Forelimb muscle (tissue), 1 donor: Measurements from ENCODE around the gene YKT6. TPM values are rescaled to one million over a fixed set of nuclear protein-coding genes. Genes with fewer than 3 reads are reported as not detected.
"Not testable (repeated sequence)": the region's sequence is repeated elsewhere in the genome, so short reads cannot be mapped to it uniquely, and the experiment has no call there.

Source experiments
- DNase-seq: peaks from one replicate; pipeline ENCODE4 v3.0.0-alpha.2; 2013; ENCODE audit warnings: low read depth
- polyA plus RNA-seq: library from polyadenylated mRNA; unstranded; fragments of 120-200 nt; gene quantifications from one replicate; pipeline ENCODE4 v1.2.1, GENCODE V29; 2013; ENCODE audit not compliant: insufficient read length

YKT6 gene
- polyA plus RNA-seq, 1 donor: 74.5 TPM

DNA sequence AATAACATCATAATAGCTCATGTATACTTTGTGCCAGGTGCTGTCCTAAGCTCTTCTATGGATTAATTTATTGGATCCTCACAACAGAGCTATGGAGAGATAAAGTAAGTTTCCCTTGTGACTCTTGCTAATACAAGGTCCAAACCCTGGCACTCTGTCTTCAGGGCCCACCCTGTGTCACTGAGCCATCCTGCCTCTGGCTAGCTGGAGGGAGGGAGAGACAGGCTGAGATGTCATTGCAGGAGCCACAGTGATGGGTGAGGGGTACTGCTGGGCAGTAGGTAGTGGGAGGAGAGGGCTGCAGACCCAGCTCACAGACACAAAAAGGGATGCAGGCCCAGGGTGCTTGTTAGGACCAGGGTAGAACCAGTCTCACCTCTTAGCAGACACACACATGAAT, 28.4 kb upstream of the YKT6 start:
- DNase-seq: no peak

DNA sequence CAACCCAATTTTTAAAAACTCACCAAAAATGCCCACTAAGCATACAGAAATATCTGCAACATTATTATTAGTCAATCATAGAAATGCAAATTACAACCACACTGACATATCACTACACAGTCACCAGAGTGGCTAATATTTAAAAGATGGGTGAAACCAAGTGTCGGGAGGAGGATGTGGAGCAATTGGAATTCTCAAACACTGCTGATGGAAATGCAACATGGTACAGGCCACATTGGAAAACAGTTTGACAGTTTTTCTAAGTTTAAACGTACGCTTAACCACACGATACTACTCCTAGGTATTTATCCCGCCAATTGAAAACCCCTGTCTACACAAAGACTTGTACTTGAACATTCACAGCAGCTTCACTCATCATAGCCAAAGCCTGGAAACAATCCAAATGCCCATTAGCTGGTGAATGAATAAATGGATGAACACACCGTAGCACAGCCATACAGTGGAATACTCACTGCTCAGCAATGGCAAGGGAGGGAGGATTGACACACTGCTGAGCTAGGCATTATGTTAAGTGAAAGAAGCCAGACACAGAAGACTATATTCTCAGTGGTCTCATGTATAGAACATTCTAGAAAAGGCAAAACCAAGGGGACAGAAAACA, 27.9 kb upstream of the YKT6 start:
- DNase-seq: no peak

DNA sequence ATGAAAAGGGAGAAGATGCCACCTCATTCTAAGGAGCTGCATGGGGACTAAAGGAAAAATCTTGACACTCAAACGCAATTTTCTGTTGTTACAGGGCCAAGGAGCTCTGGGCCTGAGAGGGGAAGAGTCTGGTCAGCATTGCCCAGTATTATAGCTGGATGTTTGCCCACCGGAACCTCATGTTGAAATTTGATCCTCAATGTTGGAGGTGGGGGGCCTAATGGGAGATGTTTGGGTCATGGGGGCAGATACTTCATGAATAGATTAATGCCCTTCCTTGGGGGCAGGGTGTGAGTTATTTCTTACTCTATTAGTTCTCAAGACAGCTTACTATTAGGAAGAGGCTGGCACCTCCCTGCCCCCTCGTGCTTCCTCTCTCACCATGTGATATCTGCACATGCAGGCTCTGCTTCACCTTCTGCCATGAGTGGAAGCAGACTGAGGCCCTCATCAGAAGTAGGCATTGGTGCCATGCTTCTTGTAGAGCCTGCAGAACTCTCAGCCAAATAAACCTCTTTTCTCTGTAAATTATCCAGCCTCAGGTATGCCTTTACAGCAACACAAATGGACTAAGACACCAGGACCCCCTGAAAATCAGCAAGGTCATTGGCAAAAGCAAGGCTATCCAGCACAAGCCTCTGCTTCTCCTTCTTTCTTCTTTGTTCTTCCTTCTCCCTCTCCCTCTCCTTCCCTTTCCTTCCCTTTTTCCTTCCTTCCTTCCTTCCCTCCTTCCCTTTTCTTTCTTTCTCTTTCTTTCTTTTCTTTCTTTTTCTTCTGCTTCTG, 26.7 kb upstream of the YKT6 start:
- DNase-seq: no peak

DNA sequence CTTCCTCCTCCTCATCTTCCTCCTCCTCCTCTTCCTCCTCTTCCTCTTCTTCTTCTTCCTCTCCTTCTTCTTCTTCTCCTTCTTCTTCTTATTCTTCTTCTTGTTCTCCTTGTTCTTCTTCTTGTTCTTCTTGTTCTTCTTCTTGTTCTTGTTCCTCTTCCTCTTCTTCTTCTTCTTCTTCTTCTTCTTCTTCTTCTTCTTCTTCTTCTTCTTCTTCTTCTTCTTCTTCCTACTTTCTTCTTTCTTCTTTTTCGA, 26.2 kb upstream of the YKT6 start:
- not testable (repeated sequence) for DNase-seq

DNA sequence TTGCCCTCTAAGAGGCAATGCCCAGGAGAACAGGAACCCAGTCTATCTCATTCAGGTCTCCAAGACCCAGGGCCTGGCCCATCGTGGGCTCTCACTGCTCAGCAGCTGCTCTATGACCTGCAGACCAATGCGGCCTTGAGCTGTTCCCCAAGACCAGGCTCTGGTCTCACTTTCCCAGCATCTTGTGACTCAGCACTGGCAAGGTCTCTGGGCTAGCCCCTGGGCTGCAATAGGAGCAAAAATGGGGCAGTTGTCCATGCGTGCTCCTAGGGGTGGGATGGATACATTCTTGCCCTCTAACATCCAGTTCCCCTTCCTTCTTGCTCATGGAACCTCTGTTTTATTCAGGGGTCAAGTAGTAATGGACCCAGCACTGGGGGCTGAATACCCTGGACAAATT, 25.0 kb upstream of the YKT6 start:
- DNase-seq: no peak

DNA sequence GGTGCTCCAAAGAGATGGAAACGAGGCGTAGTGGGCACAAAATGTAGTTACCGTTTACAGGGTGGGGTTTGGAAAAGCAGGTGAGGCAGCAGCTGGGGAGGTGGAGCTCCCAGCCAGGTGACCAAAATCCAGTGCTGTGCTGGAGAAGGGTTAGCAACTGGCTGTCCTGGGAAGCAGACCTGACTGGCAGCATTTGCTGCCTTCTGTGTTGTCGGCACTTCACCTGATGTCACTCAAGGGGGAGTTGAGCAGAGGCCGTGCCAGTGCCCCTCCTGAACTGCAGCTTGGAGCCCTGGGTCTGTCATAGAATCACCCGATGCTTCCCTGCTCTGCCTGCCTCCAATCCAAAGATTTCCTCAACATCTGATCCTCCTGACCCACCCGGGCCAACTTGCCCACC, 24.3 kb upstream of the YKT6 start:
- DNase-seq: no peak

DNA sequence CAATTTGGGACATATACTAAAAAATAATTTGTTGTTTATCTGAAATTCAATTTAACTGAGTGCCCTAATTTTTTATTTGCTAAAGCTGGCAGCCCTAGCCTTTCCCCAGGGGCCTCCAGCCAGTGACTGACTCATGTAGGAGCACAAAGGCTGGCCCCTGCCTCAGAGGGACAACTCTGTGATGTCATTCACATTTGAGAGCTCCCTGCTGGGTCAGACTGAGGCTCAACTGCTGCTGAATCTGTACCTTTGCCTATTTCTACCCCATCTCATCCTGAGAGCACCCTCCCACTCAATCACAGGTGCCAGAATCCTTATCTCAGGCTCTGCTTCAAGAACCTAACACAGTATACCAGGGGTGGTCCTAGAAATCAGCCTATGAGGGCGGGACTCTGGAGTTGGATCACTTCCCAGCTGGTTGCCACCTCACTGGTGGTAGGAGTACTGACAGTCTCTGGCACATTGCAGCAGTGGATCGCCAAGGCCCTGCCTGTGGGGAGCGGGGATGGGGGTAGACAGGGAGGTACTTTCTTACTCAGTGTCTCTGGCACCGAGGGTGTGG, 23.1 kb upstream of the YKT6 start:
- DNase-seq: no peak

DNA sequence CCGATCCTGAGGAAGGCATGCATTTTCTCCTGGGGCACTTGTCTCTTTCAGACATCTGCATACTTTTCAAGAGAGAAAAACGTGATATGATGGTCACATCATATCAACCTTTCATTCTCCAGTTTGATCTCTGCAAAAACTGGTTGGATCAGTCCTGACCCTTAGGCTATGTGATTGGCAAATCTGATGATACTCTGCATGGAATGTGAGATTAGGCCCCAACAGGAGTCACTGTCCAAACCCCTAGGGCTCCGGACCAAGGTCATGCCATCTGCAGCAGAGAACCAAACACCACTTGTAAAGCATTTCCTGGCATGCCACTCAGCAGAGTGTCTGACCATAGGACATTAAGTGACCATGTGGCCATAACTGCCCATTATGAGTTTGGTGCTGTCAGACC, 20.1 kb upstream of the YKT6 start:
- DNase-seq: no peak

DNA sequence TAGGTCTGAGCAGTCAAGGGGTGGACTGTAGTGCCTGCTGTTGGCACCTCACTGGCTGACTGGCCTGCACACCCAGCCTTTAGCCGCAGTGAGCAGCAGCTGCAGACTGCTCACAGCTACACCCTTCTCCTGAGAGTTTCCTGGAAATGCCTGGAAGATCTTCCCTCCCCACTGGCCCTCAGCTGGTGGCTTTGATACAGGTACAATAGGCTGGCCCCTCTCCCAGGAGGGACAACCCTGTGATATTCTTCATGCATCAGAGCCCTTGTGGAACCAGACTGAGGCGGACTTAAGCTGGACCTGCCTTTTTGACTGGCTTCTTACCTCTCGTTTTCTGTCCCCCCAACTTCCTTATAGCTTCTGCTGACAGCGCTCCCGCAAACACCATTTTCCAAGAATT, 18.0 kb upstream of the YKT6 start:
- no peak for DNase-seq

DNA sequence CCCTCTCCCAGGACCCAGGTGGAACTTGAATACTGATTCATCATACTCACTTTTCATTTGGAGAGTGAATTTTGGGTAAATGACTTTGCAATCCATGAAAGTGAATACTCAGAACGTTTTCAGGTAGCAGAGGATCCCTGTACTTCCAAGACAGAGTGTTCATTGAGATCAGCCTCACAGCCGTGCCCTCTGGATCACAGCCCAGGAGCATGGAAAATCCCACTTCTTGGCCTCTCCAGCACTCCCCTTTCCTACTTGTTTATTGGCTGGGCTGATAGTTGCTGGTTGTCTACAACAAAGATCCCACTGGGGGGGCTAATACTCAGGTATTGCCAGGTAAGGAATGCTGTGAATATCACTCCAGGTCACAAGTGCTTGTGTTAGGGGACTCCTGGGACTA, 17.4 kb upstream of the YKT6 start:
- no peak for DNase-seq

DNA sequence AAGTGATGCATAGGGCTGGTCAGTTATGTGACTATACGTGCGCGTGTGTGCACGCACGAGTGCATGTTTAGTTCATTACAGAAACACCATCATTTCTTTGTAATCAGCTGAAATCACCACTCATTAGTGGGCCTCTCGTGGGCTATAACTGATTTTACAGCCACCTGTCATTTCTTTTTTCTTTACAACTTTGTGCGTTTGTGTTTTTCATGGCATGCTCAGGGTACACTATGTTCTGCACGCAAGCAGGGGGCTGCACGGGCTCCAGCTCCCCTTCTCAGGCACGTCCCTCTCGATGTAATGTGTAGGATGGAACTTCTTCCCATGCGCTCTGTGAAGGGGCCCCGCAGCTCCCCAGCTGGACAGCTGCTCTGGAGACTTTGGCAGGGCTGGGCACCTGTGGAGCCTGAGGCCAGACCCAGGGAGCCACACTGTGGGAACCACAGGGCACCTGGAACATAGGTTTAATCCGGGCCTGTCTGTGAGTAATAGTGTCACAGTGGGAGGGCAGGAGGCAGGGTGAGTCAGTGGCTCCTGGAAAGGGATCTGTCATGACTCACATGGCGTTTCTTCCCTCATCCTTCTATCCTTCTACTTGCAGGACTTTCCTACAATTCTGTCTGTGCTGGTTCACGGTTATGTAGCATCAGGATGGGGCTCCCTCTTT, 16.4 kb upstream of the YKT6 start:
- DNase-seq: no peak

DNA sequence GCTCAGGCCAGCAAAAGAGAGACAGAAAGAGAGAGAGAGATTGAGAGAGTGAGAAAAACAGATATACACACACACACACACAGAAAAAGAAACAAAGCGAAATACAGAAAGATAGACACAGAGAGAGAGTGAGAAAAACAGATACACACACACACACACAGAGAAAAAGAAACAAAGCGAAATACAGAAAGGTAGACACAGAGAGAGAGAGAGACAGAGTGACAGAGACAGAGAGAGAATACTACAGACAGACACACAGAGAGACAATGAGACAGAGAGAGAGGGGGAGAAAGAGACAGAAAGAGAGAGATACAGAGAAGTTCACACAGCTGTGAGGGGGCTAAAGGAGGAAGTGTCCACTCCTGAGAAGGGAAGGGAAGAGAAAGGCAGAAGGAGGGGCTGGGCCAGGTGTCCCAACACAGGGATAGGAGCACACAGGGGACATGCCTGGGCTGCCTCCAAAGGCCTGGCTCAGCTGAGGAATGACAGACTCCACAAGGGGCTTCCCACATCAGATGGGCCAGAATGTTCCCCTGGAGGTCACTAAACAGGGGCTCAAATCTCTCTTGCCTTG, 15.8 kb upstream of the YKT6 start:
- no peak for DNase-seq

DNA sequence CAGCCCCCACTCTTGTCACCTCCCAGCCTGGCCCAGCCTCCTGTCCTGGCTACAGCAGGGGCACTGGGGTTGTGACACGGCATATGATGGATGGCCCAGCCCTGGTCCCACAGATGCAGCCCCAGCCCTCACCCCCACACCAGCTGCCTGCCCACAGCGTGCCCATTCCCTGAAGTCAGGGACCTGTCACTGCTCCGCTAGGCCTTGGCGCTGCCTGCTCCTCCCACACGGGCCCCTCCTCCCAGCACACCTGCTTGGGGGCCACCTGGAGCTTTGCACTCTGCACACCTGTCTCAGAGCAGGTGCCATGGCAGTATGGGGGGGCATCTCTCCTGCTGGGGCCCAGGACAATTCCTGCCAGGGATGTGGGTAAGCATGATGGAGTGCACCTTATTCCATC, 15.0 kb upstream of the YKT6 start:
- no peak for DNase-seq

DNA sequence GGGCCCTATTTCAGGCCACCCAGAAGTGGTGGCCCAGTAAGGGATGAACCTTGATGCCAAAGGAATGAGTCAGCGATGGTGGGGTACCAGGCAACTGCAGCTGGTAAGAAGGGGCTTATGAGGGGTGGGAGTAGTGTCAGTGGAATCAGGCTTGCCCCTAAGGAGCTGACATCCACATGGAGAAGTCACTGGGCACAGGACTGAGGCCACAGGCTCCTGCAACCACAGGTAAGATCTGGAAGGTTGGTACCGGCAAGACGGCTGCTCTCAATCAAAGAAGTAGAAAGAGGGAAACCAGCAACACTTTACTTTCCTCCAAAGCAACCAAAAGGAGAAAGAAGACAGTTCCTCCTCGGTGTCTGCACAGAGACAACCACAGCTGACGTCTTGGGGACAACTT, 14.0 kb upstream of the YKT6 start:
- DNase-seq: no peak

DNA sequence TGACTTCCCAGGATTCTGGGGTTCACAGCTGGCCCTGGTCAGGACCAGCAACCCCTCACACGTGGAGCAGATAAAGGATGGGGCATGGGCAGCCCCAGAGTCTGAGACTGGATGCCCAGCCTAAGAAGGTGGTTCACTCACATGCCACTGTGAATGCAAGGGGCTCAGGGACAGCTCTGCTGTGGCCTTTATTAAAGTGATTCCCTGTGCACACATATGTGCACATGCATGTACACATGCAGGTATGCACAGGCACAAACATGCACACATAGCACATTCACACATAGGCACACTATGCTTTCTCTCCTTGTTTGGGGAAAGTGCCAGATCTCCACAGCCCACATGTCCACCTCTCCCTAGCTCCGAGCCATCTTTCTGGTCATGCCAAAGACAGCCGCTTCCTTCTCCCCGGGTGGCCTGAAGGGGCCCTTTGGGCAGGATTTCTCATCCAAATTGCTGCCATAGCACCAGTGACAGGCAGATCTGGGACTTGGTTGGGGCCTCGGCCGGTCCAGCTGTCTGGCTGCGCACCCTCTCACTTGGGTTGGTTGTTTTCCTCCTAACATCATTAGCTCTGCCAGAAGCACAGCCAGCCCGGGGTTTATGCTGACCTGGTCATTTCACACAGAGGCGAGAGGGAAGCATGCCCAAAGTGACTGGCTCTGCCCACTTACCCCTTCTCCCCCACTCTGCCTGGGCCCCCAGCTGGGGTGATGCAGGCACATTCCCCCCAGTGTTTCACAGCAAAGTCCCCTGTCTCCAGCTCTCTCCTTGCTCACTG, 13.0 kb upstream of the YKT6 start:
- no peak for DNase-seq

DNA sequence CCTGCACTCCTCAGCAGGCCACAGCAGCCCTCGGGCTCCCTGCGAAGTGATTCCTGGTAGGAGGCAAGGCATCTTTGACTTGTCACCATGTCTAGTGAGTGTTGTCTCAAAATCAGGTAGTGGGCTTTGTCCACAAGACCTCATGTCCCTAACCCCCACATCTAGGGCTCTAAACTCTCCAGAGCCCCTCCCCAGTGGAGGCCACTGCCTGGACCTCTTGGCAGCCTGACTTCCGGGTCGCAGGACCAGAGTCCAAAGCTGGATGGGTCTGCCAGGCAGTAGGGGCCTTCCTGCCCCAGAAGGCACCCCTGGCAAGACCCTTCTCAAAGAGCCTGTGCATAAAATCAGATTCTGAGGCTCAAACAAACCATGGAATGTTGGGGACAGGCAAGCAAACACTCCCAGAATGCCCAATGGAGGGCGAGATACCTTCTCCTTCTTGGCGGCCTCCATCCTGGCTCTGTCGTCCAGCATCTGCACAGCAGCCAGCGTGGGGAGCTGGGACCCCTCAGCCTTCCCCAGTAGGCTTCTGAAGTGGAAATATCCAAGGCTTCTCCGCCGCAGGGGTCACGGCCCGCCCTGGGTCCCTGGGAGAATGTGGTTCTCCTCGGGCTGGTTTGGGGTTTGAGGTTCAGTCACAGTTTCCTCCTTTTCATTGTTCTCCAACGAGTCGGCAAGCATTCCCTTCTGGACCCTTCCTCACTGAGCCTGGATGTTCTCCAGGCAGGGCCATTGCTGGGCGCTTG, 12.1 kb upstream of the YKT6 start:
- DNase-seq: no peak

DNA sequence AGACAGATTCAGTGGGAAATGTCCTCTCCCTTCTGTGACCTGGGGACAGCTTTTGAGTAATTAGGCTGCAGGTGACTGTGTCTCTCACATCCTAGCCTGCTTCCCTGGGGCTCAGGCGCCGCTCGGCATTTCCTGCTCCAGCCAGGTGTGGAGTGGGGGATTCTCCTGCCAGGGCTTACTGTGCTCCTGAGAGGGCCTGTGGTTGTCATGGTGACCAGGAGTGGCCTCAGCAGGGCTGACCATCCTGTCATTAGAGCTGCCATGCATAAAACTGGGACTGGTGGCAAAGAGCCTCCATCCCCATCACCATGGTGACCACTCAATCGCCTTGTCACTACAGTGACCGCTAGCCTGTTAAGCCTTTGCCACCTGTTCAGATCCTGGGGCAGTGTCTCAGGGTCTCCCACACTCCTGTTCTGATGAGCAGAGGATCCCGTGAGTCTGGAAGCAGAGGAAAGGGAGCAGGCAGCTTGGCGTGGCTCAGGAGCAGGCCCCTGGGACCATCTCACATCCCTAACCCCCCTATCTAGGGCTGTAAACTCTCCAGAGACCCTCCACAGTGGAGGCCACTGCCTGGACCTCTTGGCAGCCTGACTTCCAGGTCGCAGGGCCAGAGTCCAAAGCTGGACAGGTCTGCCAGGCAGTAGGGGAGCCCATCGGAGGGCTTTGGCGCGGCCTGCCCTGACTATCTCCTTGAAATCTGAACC, 11.3 kb upstream of the YKT6 start, which contains the start of gene GCK:
Gene GCK (minus strand): TSS at position 154 of the 707 bp plus-strand sequence. CDS start 486 bp downstream, outside the sequence.
- DNase-seq: no peak

DNA sequence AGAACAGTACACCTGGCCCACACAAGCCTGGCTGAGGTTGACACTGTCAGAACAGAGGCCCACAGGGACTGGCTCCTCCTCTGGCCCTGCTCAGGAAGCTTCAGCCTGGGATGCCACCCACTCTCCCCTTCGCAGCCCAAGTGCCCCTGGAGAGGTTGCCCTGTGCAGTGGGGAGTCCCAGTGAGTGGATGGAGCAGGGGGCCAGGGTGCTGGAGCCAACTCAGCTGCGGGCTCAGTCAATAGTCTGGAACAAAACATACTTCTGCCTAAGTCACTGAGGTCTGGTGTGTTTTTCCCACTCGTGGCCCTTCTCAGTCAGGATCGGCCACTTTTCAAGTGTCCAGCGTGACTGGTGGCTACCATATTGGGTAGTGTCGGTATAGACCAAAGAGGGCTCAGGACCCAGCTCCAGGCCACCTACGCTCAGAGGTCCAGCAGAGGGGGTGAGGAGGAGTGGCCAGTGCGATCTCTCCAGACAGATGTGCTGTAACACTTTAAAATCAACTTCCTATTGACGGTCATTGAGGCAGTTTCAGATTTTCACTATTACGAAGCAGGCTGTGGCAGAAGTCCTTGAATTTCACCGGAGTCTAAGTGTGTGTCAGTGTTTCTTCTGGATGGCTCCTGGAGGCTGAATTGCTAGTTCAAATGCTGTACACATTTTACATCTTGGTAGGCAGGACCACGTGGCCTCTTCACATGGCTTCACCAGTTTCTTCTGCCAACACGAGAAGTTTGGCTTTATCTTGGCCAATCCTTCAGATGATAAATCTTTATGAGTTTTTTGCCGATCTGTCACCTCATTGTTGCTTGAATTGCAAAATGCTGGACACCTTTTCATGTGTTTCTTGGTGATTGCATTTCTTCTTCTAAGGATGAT, 10.5 kb upstream of the YKT6 start:
- DNase-seq: no peak

DNA sequence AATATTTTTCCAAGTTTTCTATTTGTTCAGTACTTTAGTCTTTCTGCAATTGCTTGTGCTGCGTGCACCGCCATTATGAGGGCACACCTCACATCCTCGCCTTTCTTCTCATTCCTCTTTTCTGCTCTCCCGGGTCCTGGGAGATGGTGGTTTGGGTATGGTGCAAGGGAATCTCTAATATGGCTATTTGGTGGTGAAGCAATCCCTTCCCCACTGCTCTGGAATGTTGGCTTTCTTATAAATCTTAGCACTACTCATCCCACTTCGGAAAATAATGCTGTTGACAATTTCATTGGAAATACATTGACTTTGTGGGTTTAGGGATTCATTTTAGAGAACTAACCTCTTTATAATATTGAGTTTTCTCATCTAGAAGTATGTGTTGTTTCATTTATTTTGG, 9.6 kb upstream of the YKT6 start:
- no peak for DNase-seq
